GM10847 (cell line): ENCODE data around the gene ABCA1.

Experiments used
- POLR2A ChIP-seq: IDR thresholded peaks from 2 replicates; pipeline ENCODE4 v1.6.1; 2011; ENCODE audit not compliant: insufficient read length; ENCODE audit errors: extremely low read depth

ABCA1 gene

DNA sequence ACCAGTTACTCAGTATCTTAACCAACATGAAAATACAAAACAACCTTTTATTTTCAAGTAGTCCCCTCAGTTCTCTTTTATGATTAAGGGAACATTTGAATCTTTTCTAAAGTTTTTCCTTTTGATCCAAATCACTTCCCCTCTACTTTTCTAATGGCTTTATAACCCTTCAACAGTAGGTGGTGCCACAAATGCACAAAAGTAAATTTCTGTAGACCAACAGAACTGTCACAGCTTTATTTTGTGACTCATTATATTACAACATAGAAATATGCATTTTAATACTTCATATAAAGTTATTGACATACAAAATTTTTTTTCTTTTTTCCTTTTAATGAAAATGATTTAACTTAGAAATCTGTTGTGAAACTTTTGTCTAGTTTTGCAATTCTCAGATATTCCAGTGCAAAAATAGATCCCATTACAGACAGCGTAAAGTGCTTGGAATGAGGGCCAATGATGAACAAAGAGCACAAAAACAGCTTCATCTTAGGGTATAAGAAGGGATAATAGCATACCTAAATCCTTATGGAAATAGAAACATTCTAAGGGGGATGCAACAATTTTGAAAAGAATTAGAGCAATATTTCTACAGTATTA is 147.1 kb downstream of the ABCA1 start:
- no peak for TF ChIP-seq POLR2A

DNA sequence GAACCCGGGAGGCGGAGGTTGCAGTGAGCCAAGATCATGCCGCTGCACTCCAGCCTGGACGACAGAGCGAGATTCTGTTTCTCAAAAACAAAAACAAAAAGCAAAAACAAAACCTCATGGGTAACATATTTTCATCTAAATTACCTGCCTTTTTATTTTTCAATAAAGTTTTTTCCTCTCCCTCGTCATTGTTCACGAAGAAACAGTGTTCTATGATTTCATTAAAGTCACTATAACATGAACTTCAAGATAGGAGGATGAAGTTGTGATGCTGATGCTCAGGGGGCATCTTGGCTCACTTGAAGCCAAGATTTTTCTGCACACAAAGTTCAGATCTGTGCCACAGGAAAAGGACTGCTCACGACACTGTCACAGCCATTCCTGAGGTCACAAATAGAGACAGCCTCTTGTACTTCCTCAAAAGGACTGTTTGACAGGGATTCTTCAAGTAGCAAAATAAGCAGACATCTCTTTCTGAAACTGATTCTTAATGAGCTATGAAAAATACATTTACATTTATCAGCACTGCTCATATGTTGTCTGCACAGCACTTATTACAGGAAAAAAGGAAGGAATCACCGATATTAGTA is 147.9 kb downstream of the ABCA1 start:
- no peak for TF ChIP-seq POLR2A

DNA sequence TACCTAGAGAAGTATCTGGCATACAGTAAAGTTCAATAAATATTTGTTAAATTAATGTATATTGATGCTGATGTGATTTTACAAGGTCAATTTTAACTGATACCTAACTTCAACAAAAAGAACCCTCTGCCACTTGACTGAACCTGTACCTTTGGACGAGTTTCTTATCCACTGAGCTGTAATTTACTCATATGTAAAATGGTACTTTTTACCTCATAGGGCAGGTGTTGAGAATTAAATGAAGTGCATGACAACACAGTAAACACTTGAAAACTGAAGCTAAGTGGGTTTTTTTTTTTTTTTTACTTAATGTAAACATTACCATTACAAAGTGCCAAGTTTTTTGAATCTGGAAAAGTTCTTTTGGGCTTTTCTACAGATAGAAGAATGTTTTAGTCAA is 148.6 kb downstream of the ABCA1 start:
- no peak for TF ChIP-seq POLR2A

DNA sequence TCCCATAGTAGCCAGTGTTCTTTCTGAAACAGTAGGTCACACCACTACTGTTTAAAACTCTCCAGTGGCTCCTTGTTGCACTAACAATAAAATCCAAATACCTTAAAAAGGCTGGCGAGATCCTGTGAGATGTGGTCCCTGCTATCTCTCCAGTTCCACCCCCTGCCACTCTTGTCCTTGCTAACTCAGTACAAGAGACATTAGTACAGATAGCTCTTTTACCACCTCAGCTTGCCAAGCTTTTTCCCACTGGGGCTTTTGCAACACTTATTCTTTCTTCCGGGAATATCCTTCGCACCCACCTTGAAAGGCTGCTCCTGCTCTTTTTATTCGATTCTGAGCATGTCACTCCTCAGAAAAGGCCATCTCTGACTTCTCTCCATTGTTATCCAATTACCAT is 149.2 kb downstream of the ABCA1 start:
- TF ChIP-seq POLR2A: no peak

DNA sequence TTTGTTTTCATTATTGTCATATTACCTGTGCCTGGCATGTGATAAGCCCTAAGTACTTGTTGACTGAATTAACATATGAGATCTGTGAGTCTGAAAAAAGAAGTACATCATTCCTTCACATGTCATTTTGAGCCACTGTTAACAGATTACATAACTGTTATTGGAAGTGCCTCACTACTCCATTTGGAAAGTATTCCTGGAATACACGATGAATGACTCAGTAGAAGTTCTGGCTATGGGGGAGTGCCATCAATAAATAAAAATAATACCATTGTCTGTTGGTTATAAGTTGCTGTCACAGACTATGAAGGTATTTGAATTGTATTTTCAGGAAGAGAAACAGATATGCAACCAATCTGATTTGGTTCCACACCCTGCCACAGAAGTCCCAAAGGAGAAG is 151.2 kb downstream of the ABCA1 start:
- TF ChIP-seq POLR2A: no peak

DNA sequence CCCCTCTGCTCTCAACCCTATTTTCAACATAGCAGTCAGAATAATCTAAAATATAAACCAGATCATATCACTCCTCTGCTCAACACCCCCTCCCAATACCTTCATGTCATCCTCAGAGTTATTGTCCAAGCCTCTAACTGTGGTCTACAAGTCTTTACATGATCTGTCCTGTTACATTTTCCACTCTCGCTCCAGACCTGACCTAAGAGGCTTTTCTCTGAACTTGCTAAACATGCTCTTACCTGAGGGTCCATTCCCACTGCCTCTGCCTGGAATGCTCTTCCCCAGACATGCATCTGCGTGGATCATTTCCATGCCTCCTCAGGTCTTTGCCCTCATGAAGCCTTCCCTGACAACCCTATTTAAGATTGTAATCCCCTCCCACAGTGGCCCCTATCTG is 152.0 kb downstream of the ABCA1 start:
- no peak for TF ChIP-seq POLR2A

DNA sequence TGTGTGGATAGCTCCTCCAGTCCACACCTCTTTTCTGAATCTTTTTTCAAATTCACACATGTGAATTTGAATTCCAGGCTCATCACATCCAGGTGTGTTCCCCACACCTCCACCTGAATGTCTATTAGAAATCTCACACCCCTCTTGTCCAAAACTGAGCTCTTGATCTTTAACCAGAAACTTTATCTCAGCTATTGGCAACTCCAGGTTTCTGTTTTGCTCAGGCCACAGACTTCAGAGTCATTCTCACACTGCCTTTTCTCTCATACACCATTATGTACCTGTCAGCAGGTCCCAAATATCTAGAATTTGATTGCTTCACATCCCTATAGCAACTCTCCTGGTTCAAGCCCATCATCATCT is 152.4 kb downstream of the ABCA1 start:
- no peak for TF ChIP-seq POLR2A

DNA sequence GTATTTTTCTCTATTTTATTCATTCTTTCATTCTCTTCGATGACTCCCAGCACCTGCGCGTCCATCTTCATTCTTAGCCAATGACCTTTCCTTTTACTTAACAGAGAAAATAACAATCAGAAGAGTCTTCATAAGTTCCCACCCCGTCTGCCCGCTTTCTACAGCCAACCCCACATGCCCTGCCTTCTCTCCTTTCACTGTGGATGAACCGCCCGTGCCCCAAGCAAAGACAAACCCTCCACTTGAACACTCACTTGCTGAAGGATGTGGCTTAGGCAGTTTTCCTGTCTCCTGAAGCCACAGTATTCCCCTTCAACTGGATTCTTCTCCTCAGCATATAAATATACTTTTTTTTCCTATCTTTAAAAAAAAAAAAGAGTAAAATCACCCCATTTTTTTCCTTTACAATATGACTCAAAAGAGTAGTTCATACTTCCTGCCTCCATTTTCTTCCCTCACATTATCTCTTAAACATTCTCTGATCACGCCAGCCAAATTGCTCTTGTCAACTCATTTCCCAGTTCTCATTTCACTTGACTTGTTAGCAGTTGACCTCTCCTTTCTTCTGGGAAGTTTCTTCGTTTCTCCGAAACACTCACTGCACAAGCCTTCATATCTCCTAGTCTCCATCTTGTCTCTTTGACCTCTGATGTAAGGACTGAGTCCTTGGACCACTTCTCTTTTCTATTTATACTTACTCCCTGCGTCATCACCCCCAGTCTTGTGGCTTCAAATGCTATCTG is 153.0 kb downstream of the ABCA1 start:
- TF ChIP-seq POLR2A: no peak

DNA sequence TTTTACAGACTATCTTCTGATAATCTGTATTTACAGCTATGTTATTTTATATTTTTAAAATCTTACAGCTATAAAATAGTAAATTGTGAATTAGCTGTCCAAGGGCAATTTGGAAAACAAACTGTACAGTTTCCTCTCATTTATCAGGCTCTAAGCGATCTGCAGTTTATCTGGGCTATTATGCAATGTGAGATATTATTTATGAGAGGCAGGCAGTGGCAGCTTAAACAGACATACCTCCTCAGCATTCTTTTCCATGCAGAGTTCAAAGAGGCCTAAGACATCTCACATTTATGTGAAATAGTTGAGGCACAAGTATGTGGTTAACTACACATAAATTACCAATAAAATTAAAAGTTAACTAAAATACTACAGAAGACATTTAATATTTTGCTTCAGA is 153.8 kb downstream of the ABCA1 start:
- TF ChIP-seq POLR2A: no peak

DNA sequence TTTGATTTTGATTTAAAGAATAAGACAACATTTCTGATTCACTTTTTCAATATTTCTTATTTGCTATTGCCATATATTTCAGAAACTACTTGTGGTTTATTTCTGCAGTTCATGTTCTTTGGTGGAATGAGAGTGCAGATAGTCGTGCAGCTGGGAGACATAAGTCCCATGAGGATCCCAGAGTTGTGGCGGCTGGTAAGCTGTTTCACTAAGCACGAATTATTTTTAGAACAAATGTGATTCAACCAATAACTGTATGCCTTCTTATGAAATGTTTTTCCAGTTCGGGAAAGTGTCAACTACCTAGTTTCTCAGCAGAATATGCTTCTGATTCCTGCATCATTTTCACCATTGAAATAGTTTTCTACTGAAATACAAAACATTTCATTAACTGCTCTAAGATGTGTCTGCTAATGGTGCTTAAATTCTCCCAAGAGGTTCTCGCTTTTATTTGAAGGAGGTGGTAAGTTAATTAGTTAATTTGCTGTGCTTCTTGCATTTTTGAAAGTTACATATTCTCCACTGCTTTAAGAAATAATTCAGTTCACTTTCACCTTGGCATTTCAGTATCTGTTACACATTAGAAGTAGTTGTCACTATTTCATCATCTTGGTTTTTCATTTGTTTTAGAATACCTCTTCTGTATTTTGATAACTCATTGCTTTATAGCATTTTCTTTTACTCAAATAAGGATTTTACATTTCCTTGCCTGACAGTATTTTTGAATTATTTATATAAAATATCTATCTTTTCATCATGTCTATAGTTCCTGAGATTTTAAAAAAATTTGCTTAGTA is 155.0 kb downstream of the ABCA1 start:
- no peak for TF ChIP-seq POLR2A

DNA sequence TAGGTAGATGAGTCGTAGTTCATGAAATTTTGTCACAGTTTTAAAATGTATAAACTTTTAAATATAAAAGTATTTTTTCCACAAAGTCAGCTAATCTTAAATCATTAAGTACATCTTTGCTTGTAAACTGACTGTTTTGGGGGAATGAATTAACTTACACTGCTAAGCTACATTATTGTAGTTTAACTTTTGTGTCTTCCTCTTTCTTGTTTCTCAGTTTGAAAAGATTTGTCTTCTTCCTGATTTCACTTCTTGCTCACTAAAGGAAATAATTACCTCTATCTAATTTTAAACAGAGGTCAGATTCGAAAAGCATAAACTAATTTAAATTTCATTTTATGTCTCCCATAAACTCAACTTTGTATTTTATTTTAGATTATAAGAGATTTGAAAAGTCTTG is 158.3 kb downstream of the ABCA1 start:
- TF ChIP-seq POLR2A: no peak

DNA sequence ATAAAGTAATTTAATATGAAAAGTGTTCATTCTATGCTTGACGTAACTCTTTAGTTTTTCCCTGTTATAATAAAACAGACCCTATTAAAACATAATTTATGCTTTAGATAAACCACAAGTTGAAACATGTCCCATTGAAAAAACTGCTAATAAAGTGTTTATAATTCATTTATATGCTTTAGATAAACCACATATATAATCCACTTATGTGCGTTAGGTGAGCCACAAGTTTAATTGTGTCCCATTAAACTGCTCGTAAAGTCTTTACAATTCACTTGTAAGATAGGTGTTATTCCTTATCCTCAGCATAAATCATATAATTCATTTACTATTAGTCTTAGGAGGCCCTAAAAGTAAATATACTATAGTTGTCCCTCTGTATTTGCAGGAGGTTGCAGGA is 160.4 kb downstream of the ABCA1 start:
- no peak for TF ChIP-seq POLR2A

DNA sequence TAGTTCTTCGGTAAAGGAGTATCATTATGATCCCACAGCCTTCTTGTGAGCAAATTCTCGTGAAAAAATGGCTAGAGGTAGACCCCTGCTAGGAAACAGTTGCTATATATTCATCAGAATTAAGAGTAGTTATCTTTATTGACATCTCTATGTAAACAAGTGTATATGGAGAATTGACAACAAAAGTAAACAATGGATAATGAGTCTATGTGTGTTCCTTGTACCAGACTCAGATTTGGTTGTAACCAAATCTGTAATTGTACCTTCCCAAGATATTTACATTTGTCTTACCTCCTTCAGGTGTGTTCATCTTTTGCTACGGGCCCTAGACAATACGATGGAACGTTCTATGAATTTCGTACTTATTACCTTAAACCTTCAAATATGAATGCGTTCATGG is 161.9 kb downstream of the ABCA1 start:
- TF ChIP-seq POLR2A: no peak

DNA sequence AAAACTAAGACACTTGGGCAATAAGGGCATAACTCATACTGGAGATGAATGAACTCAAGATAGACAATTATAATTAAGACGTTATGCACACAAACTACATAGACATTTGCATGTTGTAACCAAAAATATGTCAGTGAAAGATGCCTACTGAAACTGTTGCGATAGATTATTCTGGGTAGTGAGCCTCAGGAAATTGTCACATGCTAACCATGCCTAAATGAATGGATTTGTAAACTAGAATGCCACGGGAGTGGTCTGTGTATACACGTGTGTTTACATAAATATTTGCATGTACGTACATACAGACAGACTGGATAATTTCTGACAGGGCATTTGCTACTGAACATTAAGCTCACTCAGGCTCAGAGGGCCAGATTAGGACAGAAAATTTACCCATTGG is 162.8 kb downstream of the ABCA1 start:
- TF ChIP-seq POLR2A: no peak

DNA sequence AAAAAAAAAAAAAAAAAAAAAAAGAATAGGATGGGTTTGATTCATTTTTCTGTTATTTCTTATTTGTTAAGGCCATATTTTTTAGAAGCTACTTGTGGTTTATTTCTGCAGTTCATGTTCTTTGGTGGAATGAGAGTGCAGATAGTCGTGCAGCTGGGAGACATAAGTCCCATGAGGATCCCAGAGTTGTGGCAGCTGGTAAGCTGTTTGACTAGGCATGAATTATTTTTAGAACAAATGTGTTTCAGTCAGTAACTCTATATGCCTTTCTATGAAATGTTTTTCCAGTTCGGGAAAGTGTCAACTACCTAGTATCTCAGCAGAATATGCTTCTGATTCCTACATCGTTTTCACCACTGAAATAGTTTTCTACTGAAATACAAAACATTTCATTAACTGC is 169.0 kb downstream of the ABCA1 start:
- no peak for TF ChIP-seq POLR2A

DNA sequence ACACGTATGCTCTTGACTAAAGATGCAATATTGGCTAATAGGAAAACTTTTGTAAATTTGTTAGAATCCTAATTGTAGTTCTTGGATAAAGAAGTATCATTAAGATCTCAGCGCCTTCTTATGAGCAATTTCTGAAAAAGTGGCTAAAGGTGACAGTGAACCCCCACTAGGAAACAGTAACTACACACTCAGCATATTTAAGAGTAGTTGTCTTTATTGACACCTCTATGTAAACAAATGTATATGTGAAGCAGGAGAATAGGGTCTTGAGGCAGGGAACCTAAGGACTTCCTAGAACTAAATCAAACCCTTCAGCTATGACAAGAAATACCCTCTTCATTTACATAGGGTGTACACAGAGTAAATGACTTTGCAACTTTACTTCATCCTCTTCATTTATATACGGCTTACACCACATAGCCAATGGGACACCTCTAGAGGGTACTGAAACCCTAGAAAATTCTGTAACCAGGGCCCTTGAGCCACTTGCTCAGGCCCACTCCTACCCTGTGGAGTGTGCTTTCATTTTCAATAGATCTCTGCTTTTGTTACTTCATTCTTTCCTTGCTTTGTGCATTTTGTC is 177.7 kb downstream of the ABCA1 start:
- no peak for TF ChIP-seq POLR2A
